Astrocyte of the cerebellum (primary cell): ENCODE measurements around the gene REXO1.

ENCODE experiments used
- DNase-seq: peaks from one replicate; pipeline ENCODE4 v3.0.0-alpha.2; 2011; ENCODE audit warnings: low read depth
- H3K4me3 ChIP-seq: 2 replicates; pipeline ENCODE4 v1.5.1; 2011; ENCODE audit warnings: mild to moderate bottlenecking, low read depth, low read length, moderate library complexity
- CTCF ChIP-seq: IDR thresholded peaks from 2 replicates; pipeline ENCODE4 v1.5.1; 2012; ENCODE audit warnings: low read length, low read depth, moderate library complexity, mild to moderate bottlenecking; ENCODE audit errors: missing control alignments
- in situ Hi-C: cut with HindIII; loops from 2 replicates; pipeline ENCODE4 v1.10.0; 2017; ENCODE audit warnings: low sequenced_read_pairs

The REXO1 gene

GRCh38 chr19:1845642-1846041 is 2.6 kb downstream of the REXO1 start:
- DNase-seq, result no peak
- in situ Hi-C loops, result no loop called here
- no peak overlapping the region for H3K4me3 ChIP-seq
- no peak for TF ChIP-seq CTCF

- DNase-seq, result no peak
- TF ChIP-seq CTCF, result no peak
- no peak overlapping the region for H3K4me3 ChIP-seq
- in situ Hi-C loops, result no loop called here
These were observed 3.2 kb downstream of the REXO1 start for GRCh38 chr19:1845125-1845515.

- TF ChIP-seq CTCF, result no peak
- H3K4me3 ChIP-seq, result no peak overlapping the region
- in situ Hi-C loops, result no loop called here
- no peak for DNase-seq
These were observed 3.7 kb downstream of the REXO1 start for GRCh38 chr19:1844513-1845124.

- no peak overlapping the region for H3K4me3 ChIP-seq
- DNase-seq, result no peak
- TF ChIP-seq CTCF, result no peak
- in situ Hi-C loops, result no loop called here
These were observed 4.5 kb downstream of the REXO1 start for GRCh38 chr19:1843646-1844394.

GRCh38 chr19:1843116-1843515 is 5.2 kb downstream of the REXO1 start:
- no peak for DNase-seq
- no peak for TF ChIP-seq CTCF
- in situ Hi-C loops, result no loop called here

GRCh38 chr19:1841209-1841924 is 6.9 kb downstream of the REXO1 start:
- H3K4me3 ChIP-seq, result no peak overlapping the region
- no peak for DNase-seq
- no peak for TF ChIP-seq CTCF
- in situ Hi-C loops, result no loop called here

More at GRCh38 chr19:1843116-1843515, 5.2 kb downstream of the REXO1 start:
- H3K4me3 ChIP-seq, result no peak overlapping the region
